Measurements from ENCODE around the gene ID3.

The ID3 gene

GRCh38 chr1:23525558-23526250 lies 33.6 kb downstream of the ID3 start:
- no peak for DNase-seq (ENCODE audit: low read depth)

GRCh38 chr1:23524716-23525401 lies 34.4 kb downstream of the ID3 start:
- DNase-seq (ENCODE audit: low read depth) = no peak

- DNase-seq (ENCODE audit: low read depth) = no peak
Measured at GRCh38 chr1:23524163-23524562, 35.1 kb downstream of the ID3 start.

- DNase-seq (ENCODE audit: low read depth) = no peak
Measured at GRCh38 chr1:23522244-23522982, 36.9 kb downstream of the ID3 start.

- DNase-seq (ENCODE audit: low read depth) = no peak
Measured at GRCh38 chr1:23521588-23521987, 37.7 kb downstream of the ID3 start.

- DNase-seq (ENCODE audit: low read depth) = no peak
Measured at GRCh38 chr1:23517581-23517980, 41.7 kb downstream of the ID3 start.

- DNase-seq (ENCODE audit: low read depth) = no peak
Measured at GRCh38 chr1:23515905-23516304, 43.4 kb downstream of the ID3 start.

- DNase-seq (ENCODE audit: low read depth) = no peak
Measured at GRCh38 chr1:23514111-23514679, 45.1 kb downstream of the ID3 start.

GRCh38 chr1:23509896-23510295 lies 49.4 kb downstream of the ID3 start:
- no peak for DNase-seq (ENCODE audit: low read depth)

Measured in stimulated activated CD8-positive, alpha-beta memory T cell treated with anti-CD3 and anti-CD28 coated beads, Interleukin-7, amount 100 ng/mL, for 24 hours (primary cell).